Panc1 (cell line): ENCODE results near the gene ALDH5A1.

Source experiments
- CTCF ChIP-seq: fragments of 450-650 bp; IDR thresholded peaks from 2 replicates; pipeline ENCODE4 v1.5.1; 2017; ENCODE audit warnings: mild to moderate bottlenecking
- POLR2AphosphoS5 ChIP-seq: IDR thresholded peaks from 2 replicates; pipeline ENCODE4 v1.6.1; 2012; ENCODE audit warnings: mild to moderate bottlenecking, low read depth, low read length, moderate library complexity

- TF ChIP-seq CTCF, result no peak
- TF ChIP-seq POLR2AphosphoS5, result no peak
These were observed 63.7 kb downstream of the ALDH5A1 start for GRCh38 chr6:24558516-24558915.
